Astrocyte (in vitro differentiated cells and primary cell): ENCODE measurements around the gene ZCCHC18.

ENCODE experiments used
- EZH2 ChIP-seq: IDR thresholded peaks from 2 replicates; pipeline ENCODE4 v1.6.1; 2012; ENCODE audit warnings: mild to moderate bottlenecking, low read length, inconsistent platforms; ENCODE audit not compliant: insufficient read depth
- TF ChIP-seq, protein P1 (sequence below): IDR thresholded peaks from 2 replicates; pipeline ENCODE4 v1.5.1; 2011; ENCODE audit warnings: low read depth, mild to moderate bottlenecking, inconsistent platforms, low read length, moderate library complexity; ENCODE audit not compliant: insufficient read depth

DNA sequence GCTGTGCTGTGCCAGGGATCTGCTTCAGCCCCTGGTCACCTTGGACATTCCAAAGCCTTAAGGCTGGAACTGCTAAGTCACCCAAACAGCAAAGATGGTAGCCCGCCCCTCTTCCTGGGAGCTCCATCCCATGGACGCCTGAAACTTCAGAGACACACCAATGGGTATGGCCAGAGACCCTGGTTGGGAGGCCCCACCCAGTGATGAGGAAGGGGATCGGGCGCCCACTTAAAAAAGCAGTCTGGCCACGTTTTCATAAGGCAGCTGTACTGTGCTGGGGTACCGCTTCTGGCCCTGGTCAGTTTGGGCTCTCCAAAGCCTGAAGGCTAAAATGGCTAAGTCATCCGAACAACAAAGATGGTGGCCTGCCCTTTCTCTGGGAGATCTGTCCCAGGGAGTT is 26.8 kb upstream of the ZCCHC18 start:
- TF ChIP-seq, protein P1, sequence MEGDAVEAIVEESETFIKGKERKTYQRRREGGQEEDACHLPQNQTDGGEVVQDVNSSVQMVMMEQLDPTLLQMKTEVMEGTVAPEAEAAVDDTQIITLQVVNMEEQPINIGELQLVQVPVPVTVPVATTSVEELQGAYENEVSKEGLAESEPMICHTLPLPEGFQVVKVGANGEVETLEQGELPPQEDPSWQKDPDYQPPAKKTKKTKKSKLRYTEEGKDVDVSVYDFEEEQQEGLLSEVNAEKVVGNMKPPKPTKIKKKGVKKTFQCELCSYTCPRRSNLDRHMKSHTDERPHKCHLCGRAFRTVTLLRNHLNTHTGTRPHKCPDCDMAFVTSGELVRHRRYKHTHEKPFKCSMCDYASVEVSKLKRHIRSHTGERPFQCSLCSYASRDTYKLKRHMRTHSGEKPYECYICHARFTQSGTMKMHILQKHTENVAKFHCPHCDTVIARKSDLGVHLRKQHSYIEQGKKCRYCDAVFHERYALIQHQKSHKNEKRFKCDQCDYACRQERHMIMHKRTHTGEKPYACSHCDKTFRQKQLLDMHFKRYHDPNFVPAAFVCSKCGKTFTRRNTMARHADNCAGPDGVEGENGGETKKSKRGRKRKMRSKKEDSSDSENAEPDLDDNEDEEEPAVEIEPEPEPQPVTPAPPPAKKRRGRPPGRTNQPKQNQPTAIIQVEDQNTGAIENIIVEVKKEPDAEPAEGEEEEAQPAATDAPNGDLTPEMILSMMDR: no peak
- no peak for TF ChIP-seq EZH2
